GM19438 (cell line): Measurements from ENCODE around the gene PCDHAC2.

Experiments used
- ATAC-seq: cut with Tn5 transposase; IDR thresholded peaks from one replicate; pipeline ENCODE4 v1.9.1; 2021; ENCODE audit warnings: low read depth; ENCODE audit not compliant: unreplicated experiment

PCDHAC2 gene

DNA sequence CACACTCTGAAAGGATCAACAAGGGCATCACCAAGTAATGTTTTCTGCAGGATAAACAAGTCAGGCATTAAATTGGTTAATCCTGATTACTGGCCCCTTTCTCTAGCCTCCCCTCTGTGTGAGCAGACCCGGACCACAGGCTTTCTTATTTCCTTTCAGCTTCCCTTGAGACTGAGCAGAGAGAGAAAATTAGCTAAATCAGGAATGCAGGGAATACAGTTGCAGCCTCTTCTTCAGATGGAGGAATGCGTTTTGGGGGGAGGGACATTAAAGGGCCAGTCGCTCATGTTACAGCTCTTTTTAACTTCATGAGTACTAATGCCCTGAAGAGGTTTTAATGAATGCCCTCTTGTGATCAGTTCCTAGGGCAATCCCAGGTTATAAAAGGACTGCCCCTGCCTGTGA, 19.8 kb downstream of the PCDHAC2 start:
- ATAC-seq: no peak

DNA sequence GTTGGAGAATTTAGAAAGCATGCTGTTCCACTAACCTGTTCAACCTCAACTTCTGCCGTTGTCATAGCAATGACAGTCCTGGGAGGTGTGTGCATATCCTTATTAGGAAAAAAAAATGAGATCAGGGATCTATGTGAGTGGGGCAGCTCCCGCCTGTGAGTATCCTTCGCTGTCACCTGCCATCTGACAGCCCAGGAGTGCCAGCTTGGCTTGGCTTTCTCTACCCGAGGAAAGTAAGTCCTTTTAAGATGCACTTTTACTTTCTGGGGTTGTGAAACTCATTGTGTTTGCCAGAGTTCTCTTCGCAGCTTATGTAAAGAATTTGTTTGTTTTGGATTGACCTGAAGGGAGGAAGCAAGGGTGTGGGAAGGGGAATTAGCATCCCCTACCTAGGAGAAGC, 21.8 kb downstream of the PCDHAC2 start:
- no peak for ATAC-seq

DNA sequence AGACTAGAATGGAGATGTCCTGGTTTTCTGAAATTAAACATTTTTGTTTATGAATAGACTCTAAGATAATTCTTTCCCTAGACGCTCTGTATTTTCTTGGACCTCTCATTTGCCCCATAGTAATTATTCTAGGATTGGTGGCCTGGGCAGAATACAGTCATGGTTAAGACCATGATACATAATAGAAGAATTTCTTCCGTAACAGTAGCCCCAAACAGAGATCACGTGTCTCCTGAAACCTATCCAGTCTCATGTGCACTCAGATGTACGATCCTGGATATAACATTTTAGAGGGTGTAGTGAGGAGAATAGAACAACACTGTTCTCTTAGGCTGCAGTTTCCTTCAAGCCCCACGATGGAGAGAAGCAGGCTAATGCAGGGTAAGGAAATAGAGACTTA, 22.3 kb downstream of the PCDHAC2 start:
- no peak for ATAC-seq

DNA sequence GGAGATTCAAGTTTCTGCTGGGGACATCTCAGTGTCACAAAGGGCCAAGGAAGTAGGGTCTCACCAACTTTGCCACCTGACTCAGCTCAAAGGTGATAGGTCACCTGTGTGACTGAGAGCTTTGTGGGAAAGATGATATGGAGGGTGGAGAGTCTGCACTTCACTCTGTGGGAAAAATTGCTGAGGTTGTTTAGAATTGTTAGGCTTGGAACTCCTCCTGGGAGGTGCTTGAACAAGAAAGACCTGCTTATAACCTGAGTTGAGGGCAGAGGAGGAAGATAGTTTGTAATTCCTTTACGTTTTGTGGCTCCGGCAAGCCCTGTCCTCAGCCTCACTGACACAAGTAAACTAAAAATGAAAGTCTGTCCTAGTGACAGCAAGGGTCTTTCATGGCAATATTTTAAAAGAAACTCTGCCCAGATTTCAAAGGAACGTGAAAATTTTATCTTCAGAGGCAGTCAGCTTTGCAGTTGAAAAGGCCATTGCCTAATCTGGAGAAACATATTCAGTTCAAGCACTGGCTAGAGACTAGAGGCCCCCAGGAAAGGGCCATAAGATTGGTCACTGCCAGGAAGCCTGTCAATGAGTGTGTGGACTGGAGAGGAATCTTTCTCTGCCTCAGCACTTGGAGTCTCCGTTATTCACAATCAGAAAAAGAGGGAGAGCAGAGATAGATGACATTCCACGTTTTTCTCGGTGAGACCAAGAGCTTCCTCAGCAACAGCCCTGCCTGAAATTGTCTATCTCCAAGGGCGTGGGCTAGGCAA, 23.2 kb downstream of the PCDHAC2 start:
- ATAC-seq: no peak

DNA sequence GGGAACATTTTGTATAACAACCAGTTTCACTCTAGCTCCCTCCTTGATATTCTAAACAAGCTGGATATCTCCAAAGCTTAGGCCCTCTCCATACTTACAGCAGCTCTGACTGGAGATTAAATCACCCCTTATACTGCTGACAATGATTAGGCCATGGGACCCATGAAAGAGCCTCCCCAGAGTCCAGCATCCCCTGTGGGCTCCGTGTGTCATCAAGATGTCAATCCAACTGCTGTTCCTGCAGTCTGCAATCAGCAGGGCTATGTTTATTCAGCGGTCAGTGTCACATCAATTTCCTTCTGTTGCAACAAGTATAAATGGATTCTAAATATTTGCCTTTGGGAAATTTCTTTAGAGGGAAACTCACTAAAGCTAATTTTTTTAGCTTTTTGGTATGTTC, 26.6 kb downstream of the PCDHAC2 start:
- no peak for ATAC-seq

DNA sequence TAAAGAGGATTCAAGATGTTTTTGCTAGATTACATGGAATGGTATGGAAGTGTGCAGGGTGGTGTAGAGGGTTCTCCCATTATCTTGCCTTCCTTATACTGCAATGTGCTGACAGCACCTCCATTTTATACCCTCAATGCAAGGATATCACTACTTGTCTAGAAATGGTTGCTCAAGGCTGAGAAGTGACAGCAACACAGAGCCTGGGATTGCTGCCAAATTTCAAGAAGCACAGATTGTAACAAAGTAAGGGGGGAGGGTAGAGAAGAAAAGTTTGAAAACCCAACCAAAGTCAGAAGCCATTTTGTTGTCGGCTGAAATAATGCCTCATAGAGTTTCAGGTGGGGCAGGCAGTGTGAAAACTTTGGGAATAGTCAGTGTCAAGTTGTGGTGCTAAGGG, 29.8 kb downstream of the PCDHAC2 start:
- no peak for ATAC-seq

DNA sequence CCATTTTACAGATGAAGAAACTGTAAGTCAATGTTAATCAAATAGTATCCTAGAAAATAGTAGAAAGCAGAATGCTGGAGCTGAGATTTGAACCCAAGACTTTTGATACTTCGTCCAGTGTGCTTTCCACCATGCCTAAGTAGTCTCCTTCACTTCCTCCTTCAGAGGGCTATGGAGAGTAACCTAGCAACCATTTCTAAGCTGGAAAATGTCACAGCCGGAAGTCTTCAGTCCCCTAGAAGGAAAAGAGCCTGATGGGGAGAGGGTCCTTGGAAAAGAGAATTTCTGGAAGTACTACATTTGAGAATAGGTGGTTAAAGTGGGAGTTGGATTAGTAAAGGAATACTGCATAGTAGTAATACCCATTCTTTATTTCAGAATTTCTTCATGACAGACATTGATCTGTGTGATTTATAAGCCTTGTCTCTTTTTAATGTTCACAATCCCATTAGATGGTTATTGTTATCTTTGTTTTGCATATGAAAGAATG, 32.7 kb downstream of the PCDHAC2 start:
- ATAC-seq: no peak

DNA sequence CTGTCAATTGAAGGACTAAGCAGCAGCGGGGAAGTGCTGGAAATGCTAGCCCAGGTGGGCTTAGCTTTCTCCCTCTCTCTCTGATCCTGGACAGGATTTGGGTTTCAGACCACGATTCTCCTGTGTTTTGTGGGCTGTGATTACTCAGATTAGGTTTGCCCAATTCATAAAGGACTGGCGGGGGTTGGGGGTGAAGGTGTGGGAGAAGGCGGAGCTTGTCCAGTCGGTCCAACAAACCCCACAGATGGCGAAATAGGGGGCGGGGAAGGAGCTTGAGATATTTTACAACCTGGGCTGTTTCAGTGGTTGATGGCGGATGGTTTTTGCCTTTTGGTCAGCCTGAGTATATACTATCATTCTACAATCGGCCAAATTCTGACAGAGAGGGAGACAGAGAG, 35.2 kb downstream of the PCDHAC2 start:
- ATAC-seq: no peak

DNA sequence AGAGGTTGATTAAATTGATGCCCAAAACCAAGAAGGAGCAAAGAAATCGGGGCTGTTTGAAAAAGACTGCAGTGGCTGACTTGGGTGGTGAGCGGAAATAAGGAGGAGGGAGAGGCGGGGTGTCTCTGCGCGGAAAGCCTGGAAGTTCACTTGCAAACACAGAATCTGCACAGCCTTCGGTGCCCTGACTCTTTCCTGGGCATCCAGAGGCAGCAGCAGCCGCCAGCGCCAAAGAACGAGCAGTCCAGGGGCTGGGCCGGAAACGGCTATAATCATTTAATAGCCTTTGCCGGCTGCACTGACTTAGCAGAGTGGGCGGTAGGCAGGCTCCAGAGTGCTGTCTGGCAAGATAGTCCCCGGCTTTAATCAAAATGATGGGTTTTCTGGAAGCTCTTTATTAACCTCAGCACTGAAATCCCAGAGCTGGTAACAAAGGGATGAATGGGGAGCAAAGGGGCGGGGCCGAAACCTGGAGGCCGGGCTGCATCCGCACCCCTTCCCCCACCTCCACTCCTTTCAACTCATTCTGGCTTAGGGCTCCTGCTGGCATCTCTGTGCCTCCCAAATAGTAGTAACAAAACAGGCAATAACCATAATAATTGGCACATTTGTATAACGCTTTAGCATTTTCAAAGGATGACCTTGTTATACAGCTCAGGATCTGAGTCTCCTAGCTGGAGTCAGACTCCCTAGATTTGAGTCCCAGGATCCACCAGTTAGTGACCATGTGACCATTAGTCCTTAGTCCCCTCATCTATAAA, 35.7 kb downstream of the PCDHAC2 start:
- no peak for ATAC-seq

DNA sequence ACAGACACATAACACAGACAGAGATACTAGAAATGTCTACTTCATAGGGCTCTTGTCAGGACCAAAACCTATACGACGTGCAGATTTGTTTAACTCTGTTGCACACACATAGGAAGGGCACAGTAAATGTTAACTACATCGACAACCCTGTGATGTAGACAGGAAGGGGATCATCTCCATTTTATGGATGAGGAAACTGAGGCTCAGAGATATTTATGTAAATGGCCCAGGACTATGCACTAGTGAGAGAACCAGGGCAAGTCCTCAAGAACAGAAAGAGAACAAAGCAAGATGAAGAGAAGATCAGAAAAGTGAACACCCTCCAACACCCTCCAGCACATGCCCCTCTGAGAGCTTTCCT, 36.3 kb downstream of the PCDHAC2 start:
- ATAC-seq: no peak

DNA sequence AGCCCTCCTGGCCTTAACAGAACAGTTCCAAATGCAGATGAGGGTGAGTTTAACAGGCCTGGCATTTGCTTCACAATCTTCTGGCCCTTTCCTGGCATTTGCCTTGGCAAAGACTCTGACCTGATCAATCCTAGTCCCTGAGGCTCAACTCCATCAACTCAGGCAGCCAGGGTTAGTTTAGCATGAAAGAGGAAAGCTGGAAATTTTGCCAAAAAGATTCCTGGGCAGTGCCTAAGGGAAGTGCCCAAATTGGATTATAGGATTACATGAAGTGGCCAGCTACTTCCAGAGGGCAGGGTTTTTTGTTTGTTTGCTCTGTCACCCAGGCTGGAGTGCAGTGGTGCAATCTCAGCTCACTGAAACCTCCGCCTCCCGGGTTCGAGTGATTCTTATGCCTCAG, 36.8 kb downstream of the PCDHAC2 start:
- ATAC-seq: no peak

DNA sequence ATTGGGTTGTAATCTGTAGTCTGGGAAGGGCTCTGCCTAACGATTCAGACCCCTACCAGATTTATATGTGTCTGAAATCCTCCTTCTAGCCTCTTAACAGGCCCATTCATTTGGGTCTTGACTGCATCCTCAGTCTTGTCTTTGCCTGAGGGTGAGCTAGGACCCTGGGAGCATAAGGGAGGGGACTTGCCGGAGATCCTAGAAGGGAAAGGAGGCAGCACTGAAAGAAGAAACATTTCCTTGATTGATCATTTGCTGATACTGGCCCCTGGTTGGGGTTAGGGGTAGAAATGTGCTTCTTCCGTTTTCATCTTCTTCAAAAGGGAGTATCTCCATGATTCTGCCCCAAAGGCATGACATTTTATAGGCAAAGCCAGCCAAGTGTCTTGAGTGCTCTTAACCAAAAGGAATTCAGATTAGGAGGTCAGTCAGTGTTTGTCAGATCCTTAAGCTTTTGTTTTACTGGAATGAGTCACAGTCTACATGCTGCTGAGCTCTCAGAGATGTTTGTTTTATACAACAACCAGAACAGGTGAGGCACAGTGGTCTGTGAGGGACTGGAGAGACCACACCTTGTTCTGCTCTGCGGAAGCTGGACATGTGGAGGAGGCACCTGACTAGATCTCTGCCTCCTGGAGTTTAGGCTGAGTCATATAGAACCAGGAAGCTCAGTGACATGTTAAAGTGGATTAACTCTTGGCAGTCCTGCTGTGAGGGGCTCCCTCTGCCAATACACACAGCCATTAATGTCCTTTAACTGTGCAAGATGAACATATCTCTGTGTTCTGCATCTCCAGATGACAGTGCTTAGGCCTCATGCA, 37.7 kb downstream of the PCDHAC2 start:
- ATAC-seq: no peak

DNA sequence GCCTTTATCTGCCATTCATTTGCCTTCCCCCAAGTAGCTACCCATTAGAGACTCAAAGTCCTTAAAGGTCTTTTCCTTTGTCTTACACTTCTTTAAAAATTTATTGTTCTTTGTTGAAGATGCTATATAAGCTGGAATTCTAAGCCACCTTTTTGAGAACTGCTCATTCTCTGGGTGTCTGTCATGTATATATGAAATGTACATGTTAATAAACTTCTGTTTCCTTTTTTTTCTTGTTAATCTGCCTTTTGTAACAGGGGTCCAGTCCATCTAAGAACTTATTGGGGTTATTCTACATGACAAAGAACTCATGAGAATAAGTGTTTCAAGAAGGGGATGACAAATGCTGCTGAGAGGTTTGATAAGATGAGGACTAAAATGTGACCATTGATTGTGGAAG, 41.5 kb downstream of the PCDHAC2 start:
- no peak for ATAC-seq

DNA sequence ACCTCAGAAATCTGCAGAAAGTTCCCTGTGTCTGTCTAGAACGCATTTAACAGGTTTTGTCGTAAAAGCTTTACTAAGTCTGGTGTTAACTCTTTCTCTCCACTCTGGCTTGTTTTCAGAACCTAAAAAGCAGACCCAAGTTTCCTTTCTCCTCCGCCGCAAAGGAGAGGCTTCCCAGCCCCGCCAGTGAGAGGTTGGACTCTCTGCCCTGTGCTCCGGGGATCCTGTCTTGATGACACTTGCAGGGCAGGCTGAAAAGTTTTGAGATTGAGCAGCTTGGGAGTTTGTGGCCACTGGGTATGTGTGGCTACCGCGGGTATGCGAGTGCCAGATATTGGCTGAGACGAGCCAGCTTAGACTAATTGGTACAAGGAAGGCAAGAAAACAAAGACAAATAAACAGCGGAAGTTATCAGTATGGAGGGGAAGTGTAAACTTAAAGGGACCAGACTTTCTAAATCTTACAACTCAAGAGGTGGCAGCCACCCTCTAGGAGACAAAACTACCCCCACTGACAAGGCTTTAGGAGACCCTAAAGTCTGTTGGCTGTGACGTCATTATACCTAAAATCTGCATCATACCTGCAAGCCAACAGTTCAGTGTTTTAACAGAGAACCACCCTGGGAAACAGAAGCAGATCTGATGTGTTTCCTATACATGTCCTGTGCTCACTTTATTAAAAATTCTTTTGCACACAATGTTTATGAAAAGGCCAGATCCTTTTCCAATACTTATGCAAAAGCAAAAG, 43.9 kb downstream of the PCDHAC2 start:
- no peak for ATAC-seq

DNA sequence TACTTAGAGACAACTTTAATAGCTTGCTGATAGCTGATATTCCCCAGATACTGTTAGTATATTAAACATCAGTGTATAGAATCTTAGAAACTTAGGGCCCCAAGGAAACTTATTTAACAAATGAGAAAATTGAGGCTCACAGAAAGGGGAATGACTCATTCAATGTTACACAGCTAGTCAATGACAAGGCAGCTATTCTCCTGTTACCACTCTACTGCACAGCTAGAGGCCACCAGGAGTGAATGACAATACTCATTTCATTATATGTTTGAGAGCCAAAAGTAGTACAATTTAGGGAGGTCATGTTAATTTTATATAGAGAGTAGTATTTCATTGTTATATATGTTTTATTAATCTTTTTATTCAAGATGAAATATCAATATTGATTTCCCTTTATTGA, 51.7 kb downstream of the PCDHAC2 start:
- no peak for ATAC-seq
